ENCODE data around the gene ALDH1A2. TPM values are rescaled to one million over a fixed set of nuclear protein-coding genes. Genes with fewer than 3 reads are reported as not detected.
"Not testable (repeated sequence)": the region's sequence is repeated elsewhere in the genome, so short reads cannot be mapped to it uniquely, and the experiment has no call there.

The ALDH1A2 gene
- polyA plus RNA-seq, 1 donor (not counting 4 experiments of a cell fraction or from before 2014, with no cell fraction given) = 1.9 TPM

- Histone ChIP-seq H3K36me3 (ENCODE audit: control insufficient read depth in 2 of 2, extremely low read depth in 1 of 2, insufficient read depth in 2 of 2, low read length in 2 of 2) (no peaks in the 10 kb centered on the region), H3K27ac (ENCODE audit: control insufficient read depth, insufficient read depth, low read length) (no peak overlapping the region), H3K9me1 (ENCODE audit: control insufficient read depth, extremely low read depth, insufficient read depth, low read length) (no peaks in the 10 kb centered on the region), H4K20me1 (ENCODE audit: control insufficient read depth, extremely low read depth, insufficient read depth, low read length) (no peaks in the 10 kb centered on the region), H3K4me2 (ENCODE audit: control insufficient read depth, extremely low read depth, insufficient read depth, low read depth, low read length) (no peak overlapping the region), H3K9ac (ENCODE audit: control insufficient read depth, extremely low read depth, insufficient read depth, low read length) (no peak overlapping the region), H3K4me1 (ENCODE audit: control insufficient read depth, extremely low read depth, insufficient read depth, low read length) (no peaks in the 10 kb centered on the region), H3K79me2 (ENCODE audit: control insufficient read depth, insufficient read depth, low read length) (no peaks in the 10 kb centered on the region), H3K9me3 (ENCODE audit: control insufficient read depth, low read depth, low read length) (no peaks in the 10 kb centered on the region), H3K27me3 (ENCODE audit: control insufficient read depth, extremely low read depth, insufficient read depth, low read length) (no peaks in the 10 kb centered on the region), H3K4me3 (ENCODE audit: control insufficient read depth in 2 of 3, extremely low read depth in 1 of 3, insufficient read depth in 2 of 3, low read depth in 1 of 3, low read length in 3 of 3) (no peak overlapping the region), H2AFZ (ENCODE audit: control insufficient read depth, low read length) (no peak overlapping the region)
- FAIRE-seq (no peak), DNase-seq (ENCODE audit: low read depth, low spot score) (no peak)
- dilution Hi-C loops (cut with MboI; ENCODE audit: extremely low pct_ligation_motif_present, low sequenced_read_pairs) = no loop called here
- TF ChIP-seq, protein P1, sequence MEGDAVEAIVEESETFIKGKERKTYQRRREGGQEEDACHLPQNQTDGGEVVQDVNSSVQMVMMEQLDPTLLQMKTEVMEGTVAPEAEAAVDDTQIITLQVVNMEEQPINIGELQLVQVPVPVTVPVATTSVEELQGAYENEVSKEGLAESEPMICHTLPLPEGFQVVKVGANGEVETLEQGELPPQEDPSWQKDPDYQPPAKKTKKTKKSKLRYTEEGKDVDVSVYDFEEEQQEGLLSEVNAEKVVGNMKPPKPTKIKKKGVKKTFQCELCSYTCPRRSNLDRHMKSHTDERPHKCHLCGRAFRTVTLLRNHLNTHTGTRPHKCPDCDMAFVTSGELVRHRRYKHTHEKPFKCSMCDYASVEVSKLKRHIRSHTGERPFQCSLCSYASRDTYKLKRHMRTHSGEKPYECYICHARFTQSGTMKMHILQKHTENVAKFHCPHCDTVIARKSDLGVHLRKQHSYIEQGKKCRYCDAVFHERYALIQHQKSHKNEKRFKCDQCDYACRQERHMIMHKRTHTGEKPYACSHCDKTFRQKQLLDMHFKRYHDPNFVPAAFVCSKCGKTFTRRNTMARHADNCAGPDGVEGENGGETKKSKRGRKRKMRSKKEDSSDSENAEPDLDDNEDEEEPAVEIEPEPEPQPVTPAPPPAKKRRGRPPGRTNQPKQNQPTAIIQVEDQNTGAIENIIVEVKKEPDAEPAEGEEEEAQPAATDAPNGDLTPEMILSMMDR (optimal IDR thresholded peaks at IDR 0.05 in 1 of 3, IDR thresholded peaks at IDR 0.05 in 1 of 3, conservative IDR thresholded peaks at IDR 0.05 in 1 of 3; ENCODE audit: extremely low read depth in 1 of 3, insufficient read depth in 2 of 3, low read length in 3 of 3) = no peak
- no peak for TF ChIP-seq EZH2 (IDR thresholded peaks at IDR 0.05; ENCODE audit: low read length)
These were observed 18.4 kb downstream of the ALDH1A2 start for GRCh38 chr15:58047149-58047548.

DNA sequence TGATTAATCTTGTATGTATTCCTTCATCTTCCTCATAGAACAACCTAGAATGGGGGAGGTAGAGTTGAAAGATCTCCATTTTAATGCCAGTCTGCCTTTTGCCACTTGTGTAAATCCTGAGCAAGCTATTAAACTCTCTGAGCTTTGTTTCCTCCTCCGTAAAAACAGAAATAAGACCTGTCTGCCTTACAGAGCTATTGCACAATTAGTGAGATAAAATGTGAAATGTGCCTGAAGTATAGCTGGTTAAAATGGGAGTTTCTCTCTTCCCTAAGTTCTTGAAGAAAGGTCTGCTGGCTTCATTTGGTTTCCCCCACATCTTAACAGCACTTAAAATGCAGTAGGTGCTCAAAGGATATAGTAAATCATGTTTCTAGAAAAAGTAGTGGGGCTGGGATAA, 19.0 kb downstream of the ALDH1A2 start:
- no peak for DNase-seq (ENCODE audit: low read depth, low spot score)
- no peaks in the 10 kb centered on the region for H3K27me3 ChIP-seq (ENCODE audit: control insufficient read depth, extremely low read depth, insufficient read depth, low read length)
- H3K4me2 ChIP-seq (ENCODE audit: control insufficient read depth, extremely low read depth, insufficient read depth, low read depth, low read length) = no peak overlapping the region
- FAIRE-seq = no peak
- no peak overlapping the region for H3K27ac ChIP-seq (ENCODE audit: control insufficient read depth, insufficient read depth, low read length)
- H3K9ac ChIP-seq (ENCODE audit: control insufficient read depth, extremely low read depth, insufficient read depth, low read length) = no peak overlapping the region
- no peaks in the 10 kb centered on the region for H3K9me3 ChIP-seq (ENCODE audit: control insufficient read depth, low read depth, low read length)
- dilution Hi-C loops (cut with MboI; ENCODE audit: extremely low pct_ligation_motif_present, low sequenced_read_pairs) = no loop called here
- no peaks in the 10 kb centered on the region for H3K36me3 ChIP-seq (ENCODE audit: control insufficient read depth in 2 of 2, extremely low read depth in 1 of 2, insufficient read depth in 2 of 2, low read length in 2 of 2)
- no peaks in the 10 kb centered on the region for H3K4me1 ChIP-seq (ENCODE audit: control insufficient read depth, extremely low read depth, insufficient read depth, low read length)
- no peak overlapping the region for H2AFZ ChIP-seq (ENCODE audit: control insufficient read depth, low read length)
- no peaks in the 10 kb centered on the region for H3K9me1 ChIP-seq (ENCODE audit: control insufficient read depth, extremely low read depth, insufficient read depth, low read length)
- H3K4me3 ChIP-seq (ENCODE audit: control insufficient read depth in 2 of 3, extremely low read depth in 1 of 3, insufficient read depth in 2 of 3, low read depth in 1 of 3, low read length in 3 of 3) = no peak overlapping the region
- H4K20me1 ChIP-seq (ENCODE audit: control insufficient read depth, extremely low read depth, insufficient read depth, low read length) = no peaks in the 10 kb centered on the region
- TF ChIP-seq EZH2 (IDR thresholded peaks at IDR 0.05; ENCODE audit: low read length) = no peak
- TF ChIP-seq, protein P1 (optimal IDR thresholded peaks at IDR 0.05 in 1 of 3, IDR thresholded peaks at IDR 0.05 in 1 of 3, conservative IDR thresholded peaks at IDR 0.05 in 1 of 3; ENCODE audit: extremely low read depth in 1 of 3, insufficient read depth in 2 of 3, low read length in 3 of 3) = no peak
- no peaks in the 10 kb centered on the region for H3K79me2 ChIP-seq (ENCODE audit: control insufficient read depth, insufficient read depth, low read length)

- H3K9ac ChIP-seq (ENCODE audit: control insufficient read depth, extremely low read depth, insufficient read depth, low read length); H3K4me1 ChIP-seq (ENCODE audit: control insufficient read depth, extremely low read depth, insufficient read depth, low read length); DNase-seq (ENCODE audit: low read depth, low spot score); H3K4me3 ChIP-seq (ENCODE audit: control insufficient read depth in 2 of 3, extremely low read depth in 1 of 3, insufficient read depth in 2 of 3, low read depth in 1 of 3, low read length in 3 of 3); H3K27ac ChIP-seq (ENCODE audit: control insufficient read depth, insufficient read depth, low read length); H3K27me3 ChIP-seq (ENCODE audit: control insufficient read depth, extremely low read depth, insufficient read depth, low read length); H3K9me3 ChIP-seq (ENCODE audit: control insufficient read depth, low read depth, low read length); FAIRE-seq; H3K9me1 ChIP-seq (ENCODE audit: control insufficient read depth, extremely low read depth, insufficient read depth, low read length); H2AFZ ChIP-seq (ENCODE audit: control insufficient read depth, low read length); dilution Hi-C loops (cut with MboI; ENCODE audit: extremely low pct_ligation_motif_present, low sequenced_read_pairs); H3K4me2 ChIP-seq (ENCODE audit: control insufficient read depth, extremely low read depth, insufficient read depth, low read depth, low read length); H4K20me1 ChIP-seq (ENCODE audit: control insufficient read depth, extremely low read depth, insufficient read depth, low read length); H3K79me2 ChIP-seq (ENCODE audit: control insufficient read depth, insufficient read depth, low read length); H3K36me3 ChIP-seq (ENCODE audit: control insufficient read depth in 2 of 2, extremely low read depth in 1 of 2, insufficient read depth in 2 of 2, low read length in 2 of 2): not testable (repeated sequence)
These were observed 20.1 kb downstream of the ALDH1A2 start for GRCh38 chr15:58045376-58045775.

Data from keratinocyte (primary cell).